ENCODE data around the gene KIF25.

KIF25 gene

DNA sequence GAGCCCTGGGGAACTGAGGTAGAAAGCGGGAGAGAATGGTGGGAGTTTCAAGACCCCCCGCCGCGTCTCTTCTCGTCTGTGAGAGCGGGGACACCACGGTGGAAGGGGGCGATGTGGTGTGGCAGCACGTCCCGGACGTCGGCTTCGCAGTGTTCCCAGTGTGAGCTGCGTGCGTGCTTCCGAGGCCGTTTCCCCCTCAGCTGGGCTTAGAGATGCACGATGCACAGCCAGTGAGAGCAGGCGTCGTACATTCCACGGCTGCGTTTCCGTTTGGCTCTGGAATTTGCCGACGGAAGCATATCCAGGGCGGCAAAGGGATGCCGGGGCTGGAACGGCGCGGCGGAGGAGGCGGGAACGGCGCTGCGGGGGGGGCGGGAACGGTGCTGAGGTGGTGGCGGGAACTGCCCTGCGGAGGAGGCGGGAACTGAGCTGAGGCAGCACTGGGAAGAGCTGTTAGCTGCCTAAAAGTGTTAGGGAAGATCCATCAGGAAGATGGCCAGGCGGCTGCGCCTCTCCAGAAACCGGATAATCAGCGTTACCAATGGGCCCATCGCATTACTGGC is 37.7 kb downstream of the KIF25 start:
- DNase-seq (ENCODE audit: low read depth in 2 of 2), result no peak

DNA sequence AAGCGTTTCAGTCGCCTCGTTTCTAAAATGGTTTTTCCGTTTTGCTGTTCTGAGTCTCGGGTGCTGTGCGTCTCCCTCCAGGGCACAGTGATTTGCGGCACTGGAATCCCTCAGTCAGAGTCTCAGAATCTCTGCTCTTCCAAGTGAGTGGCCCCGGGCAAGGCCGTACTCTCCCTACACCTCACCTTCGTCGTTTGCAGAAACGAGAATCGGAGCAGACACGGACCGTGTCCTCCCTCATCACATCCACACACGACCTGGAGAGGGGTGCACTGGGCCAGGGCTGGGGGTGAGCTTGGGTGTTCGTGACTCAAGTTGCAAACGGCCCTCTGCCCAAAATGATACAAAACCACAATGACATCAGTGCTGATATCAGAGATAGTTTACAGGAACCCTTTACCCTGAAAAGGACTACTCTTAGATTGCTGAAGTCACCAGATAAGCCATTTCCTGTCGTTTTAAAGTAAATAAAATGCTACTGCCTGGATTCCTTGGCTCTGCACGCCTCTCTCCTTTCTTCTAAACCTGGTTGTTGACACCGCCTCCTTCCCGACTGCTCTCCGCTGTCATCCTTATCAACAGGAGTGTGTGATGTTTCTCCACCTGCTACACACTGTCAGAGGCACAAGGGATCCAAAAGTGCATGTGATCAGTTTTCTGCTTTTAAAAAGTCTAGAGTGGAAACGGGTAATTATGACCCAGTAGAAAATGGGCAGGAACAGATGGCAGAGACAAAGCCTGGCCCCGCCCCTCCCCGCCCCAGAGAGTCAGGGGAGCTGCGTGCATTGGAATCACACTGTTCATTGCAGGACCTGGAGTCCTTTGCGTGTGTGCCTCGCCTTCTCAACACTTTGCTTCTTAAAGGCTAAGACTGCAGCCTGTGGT is 38.4 kb downstream of the KIF25 start:
- no peak for DNase-seq (ENCODE audit: low read depth in 2 of 2)

DNA sequence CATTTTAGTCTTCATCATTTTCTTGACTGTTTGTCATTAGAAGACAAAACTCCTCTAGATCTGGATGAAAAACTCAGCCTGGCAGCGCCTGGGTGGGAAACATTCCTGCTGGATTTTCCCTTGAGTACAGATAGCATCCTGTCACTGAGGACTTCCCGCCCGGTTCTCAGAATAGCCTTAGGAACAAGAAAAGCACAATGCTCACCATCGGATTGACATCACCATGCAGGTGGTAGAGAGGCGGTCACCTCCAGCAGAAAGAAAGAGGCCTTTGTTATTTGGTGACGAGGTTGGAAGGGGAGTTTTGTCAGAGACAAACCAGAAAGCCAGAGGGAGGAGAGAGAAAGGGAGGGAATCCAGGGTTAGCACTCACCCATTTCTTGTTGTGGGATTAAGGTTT is 39.8 kb downstream of the KIF25 start:
- no peak for DNase-seq (ENCODE audit: low read depth in 2 of 2)

DNA sequence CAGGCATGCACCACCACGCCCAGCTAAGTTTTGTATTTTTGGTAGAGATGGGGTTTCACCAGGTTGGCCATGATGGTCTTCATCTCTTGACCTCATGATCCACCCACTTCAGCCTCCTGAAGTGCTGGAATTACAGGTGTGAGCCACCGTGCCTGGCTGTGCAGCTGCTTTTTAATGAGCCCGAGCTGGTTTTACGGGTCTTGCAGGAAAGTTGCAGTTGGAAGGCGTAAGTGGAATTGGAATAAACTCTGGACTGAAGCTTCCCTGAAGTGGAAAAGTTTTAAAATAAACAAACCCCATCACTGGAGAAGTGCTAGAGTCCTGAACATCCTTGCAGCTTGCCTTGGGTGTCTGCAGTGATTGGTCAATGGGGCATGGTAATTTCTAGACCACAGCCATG is 40.4 kb downstream of the KIF25 start:
- no peak for DNase-seq (ENCODE audit: low read depth in 2 of 2)

DNA sequence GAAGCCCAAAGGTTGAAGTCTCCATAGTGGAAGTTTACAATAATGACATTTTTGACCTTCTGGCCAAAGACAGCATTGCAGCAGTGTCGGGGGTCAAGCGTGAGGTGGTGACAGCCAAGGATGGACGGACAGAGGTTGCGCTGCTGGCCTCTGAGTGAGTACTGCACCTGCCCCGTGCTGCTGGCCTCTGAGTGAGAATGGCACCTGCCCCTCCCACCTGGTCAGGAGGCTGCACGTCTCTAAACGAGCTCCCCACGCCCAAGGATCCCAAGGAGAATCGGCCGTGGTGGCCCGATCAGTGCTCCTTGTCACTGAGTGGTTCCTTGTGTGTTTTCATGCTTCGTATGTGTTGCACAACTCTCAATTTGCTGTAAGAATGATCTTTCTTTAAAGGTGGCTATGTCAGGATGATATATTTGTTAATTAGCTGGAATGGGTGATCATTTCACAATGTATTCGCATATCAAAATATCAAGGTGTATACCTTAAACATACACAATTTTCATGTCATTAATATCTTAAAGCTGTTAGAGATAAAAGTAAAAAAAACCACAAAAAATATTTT is 41.2 kb downstream of the KIF25 start:
- no peak for DNase-seq (ENCODE audit: low read depth in 2 of 2)

DNA sequence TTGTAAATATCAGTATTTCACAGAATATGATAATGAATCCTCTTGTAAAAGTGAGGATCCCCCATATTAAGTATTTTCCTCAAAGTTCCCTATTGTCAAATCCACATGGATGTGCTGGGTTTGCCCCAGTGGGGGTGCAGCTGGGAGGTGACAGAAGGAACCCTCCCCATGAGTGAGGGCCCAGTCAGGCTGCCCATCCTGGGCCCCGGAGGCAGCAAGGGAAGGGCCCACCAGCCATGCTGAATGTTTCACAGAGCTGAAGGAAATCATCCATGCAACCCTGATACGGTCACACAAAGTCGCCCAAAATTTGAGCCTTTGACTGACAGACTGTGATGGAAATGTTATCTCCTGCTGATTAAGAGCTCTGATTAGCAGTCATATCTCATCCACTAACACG is 41.8 kb downstream of the KIF25 start:
- DNase-seq (ENCODE audit: low read depth in 2 of 2), result no peak

DNA sequence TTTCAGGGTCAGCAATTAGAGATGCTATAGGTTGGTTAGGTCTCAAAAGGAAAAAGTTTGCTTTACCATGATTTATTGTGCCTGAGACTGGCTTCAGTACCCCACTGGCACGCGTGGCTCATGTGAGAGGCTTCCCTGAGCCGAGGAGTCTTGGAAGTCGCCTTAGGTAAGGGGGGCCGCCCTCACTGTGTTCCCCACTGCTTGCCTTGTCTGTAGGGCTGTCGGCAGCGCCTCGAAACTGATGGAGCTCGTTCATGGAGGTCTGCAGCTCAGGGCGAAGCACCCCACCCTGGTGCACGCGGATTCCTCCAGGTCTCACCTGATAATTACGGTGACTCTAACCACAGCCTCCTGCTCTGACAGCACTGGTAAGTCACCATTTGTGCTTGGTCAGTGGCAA is 42.4 kb downstream of the KIF25 start:
- DNase-seq (ENCODE audit: low read depth in 2 of 2), result no peak

DNA sequence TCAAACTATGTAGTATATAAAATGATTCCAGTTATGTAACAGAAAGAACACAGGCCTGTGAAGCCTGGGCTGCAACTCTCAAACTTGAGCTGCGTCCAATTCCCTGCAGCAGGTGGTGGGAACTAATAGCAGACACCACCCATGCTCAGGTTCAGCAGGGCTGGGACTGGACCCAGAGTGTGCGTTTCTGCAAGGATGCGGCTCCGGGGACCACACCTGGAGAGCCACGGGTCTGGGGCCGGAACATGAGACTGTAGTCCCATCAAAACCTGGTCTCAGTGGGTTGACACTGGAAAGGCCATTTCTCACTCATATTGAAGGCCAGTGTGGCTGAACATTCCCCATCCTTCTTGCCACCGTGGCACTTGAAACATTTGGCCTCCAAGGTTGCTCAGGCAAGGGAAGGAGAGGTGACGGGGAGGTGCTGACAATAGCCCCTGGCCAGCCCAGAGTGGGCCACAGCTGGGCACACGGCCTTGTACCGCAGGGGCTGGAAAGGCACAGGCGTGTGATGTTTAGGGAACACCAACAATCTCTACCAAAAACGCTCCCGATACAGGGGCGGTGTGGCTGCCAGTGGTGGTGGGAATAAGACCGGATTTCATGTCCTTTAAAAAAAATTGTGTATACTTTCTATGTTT is 43.5 kb downstream of the KIF25 start:
- no peak for DNase-seq (ENCODE audit: low read depth in 2 of 2)

DNA sequence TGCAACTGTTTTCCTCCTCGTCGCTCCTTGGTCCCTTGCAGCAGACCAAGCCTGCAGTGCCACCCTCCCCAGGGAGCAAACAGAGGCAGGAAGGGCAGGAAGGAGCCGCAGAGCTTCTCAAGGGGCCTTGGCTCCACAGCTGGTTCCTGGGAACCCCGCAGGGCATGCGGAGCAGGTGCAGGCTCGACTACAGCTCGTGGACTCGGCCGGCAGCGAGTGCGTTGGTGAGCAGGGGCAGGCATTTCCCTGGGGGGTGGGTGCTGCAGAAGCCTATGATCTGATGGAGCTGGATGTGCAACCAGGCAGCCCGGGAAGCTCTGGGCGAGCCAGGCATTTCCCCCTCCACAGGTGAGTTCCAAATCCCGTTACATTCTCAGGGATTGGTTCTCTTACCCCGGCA is 44.5 kb downstream of the KIF25 start:
- no peak for DNase-seq (ENCODE audit: low read depth in 2 of 2)

DNA sequence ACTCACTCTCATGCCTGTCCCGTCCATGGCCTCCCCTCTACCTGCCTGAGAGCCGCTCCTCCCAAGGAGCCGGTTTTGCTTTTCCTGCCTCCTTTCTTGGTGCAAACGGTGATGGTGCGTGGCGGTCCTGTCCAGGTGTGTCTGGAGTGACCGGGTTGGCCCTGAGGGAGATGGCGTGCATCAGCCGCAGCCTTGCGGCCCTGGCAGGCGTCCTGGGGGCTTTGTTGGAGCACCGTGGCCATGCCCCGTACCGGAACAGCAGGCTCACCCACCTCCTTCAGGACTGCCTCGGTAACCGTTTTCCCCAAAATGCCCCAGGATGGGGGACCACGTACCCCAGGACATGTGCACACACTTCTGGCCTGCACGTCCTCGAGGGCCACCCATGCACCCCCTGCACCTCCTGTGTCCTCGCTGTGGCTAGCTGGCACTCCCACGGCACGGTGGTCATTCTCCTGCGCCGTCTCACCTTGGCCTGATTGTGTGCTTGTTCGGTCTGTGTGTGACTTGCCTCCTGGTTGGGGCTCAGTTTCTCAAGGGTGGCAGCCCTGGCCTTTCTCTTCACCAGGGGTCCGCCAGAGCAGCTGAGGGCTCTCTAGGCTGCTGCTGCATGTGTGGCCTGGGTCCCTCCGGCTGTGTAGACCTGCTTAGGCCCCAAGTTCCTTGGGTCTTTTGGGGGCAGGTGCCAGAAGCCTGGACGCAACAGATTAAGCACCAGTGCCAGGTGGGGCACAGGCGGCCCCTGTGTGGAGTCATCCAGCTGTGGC is 45.1 kb downstream of the KIF25 start:
- no peak for DNase-seq (ENCODE audit: low read depth in 2 of 2)

DNA sequence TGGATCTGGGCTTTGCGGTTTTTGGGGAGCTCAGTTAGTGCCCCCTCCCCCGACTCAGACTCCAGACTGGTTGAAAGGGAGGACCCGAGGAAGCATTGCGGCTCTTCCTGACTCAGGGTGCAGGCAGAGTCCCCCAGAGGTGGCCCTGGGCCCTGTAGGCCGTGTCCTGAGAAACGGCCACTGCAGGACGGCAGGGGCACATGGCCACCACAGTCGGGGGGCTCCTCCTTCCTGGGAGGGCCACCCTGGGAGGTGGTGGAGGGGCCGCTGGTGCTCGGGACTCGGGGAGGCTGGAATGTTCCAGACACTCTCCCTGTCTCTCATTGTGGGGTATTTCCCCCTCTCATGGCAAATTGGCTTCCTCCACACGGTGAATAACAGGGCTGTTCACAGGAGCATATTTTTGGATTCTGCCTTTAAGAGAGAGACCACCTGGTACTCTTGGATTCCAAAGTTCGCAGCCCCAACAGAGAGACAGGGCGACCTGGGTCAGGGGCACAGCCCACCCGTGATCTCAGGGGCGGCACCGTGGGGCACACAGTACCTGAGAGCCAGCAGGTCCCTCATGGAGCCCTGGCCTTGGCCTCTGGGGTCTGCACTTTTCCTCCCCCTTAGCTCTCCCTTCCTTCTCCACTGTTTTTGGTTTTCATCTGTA is 45.8 kb downstream of the KIF25 start:
- no peak for DNase-seq (ENCODE audit: low read depth in 2 of 2)

DNA sequence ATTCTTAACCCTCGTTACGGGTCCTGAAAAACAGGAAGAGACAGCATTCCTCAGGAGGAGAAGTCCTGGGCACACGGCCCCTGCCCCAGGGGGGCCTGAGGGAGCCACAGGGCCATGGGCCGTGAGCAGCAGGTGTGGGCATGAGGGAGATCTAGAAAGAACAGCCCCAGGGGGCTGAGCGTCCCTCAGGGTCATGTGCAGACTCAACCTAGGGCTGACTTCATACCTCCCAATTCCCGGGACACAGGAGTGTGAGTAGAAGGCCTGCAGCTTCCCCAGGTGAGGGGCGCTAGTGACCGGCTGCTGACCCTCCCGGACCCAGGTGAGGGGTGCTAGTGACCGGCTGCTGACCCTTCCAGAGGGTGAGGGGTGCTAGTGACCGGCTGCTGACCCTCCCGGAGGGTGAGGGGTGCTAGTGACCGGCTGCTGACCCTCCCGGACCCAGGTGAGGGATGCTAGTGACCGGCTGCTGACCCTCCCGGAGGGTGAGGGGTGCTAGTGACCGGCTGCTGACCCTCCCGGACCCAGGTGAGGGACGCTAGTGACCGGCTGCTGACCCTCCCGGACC is 46.5 kb downstream of the KIF25 start:
- DNase-seq (ENCODE audit: low read depth in 2 of 2), result no peak

DNA sequence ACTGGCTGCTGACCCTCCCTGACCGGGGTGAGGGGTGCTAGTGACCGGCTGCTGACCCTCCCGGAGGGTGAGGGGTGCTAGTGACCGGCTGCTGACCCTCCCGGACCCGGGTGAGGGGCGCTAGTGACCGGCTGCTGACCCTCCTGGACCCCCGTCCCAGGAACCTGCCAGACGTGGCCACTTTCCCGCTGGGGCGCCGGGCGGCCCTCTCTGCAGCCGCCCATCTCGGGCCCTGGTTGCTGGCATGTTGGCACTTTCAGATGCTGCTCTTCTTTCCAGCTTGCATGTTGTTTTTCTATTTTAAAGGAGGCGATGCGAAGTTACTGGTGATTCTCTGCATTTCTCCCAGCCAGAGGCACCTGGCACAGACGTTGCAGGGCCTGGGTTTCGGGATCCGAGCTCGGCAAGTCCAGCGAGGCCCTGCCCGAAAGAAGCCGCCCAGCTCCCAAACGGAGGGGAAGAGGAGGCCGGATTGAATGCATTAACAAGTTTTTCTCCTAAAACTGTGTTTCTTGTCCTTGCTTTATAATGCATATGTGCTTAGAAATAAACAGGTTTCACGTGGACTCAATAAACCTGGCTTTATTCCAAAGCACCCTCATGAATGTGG is 47.2 kb downstream of the KIF25 start:
- DNase-seq (ENCODE audit: low read depth in 2 of 2), result no peak

DNA sequence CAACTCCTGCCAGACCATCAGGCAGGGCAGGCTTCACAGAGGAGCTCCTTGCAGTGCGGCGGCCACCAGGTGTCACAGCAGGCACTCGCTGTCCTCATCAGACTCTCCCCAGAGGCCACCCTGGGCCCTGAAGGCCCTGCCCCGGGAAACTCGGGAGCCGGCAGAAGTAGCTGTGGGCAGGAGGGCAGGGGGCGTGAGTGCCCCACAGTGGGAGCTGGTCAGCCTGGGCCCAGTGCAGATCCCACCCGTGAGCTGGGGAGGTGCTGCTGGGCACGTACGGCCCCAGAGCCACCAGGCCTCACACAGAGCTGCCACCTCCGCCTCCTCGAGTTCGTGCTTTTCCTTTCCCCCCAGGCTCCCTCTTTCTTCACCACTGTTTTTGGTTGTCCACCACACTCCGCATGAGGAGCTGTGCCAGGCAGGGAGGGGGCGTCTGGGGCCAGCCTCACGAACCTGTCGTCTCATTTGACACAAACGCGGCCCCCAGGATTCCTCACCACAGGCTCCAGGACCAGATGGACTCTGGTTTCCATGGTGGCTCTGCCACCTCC is 47.7 kb downstream of the KIF25 start:
- DNase-seq (ENCODE audit: low read depth in 2 of 2), result no peak

DNA sequence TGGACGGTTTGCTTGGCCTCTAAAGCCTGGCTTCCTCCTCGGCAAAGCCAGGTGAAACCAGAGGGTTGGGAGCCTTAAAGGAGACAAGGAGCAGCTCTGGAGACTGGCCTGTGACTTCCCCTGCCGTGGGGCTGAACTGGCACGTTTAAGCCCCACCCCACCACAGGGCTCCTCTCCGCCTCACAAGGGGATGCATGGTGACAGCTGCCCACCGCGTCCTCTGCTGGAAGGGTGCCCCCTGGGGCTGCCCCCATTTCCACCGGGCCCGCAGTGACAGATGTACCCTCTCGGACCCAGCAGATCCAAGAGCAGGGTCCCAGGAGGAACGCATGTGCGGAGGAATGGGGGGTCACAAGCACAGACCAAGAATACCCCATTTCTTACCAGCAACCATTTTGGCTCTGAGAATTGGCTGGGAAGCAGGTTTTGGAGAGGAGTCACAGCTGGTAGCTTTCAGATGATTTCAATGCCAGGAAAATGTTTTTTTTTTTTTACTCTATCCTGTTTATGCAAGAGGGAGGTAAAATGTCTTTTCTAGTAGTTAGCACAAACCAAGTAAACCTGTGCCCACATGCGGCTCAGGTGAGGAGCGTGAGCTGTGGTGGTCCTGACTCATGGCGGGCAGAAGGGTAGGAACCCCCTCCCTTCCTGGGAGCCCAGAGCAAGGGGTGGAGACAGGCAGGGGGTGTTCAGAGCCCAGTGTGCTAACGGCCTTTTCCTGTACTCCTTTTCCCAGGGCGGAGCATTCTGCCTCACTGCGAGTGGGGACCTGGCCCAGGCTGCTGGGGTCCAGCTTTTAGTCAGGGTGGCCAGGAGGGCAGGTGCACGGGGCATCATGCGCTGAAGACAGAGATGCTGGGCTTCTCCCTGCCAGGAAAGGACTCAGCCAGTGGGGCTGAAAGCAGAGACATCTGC is 48.5 kb downstream of the KIF25 start:
- no peak for DNase-seq (ENCODE audit: low read depth in 2 of 2)

DNA sequence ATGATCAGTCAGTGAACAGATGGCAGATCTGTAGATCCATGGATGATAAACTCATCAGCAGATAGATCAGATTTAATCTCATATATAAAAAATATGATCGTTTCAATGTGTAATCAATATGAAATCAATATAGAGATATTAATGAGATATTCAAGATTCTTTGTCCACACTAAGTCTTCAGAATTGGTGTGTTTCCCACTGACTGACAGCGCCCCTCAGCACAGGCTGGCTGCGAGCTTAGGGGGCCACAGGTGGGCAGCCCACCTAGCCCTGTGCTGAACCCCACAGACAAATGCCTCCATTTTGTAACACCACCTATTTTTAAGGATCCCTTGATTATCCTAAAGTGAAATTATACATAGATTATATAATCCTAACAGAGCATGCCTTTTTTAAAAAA is 49.2 kb downstream of the KIF25 start:
- no peak for DNase-seq (ENCODE audit: low read depth in 2 of 2)

DNA sequence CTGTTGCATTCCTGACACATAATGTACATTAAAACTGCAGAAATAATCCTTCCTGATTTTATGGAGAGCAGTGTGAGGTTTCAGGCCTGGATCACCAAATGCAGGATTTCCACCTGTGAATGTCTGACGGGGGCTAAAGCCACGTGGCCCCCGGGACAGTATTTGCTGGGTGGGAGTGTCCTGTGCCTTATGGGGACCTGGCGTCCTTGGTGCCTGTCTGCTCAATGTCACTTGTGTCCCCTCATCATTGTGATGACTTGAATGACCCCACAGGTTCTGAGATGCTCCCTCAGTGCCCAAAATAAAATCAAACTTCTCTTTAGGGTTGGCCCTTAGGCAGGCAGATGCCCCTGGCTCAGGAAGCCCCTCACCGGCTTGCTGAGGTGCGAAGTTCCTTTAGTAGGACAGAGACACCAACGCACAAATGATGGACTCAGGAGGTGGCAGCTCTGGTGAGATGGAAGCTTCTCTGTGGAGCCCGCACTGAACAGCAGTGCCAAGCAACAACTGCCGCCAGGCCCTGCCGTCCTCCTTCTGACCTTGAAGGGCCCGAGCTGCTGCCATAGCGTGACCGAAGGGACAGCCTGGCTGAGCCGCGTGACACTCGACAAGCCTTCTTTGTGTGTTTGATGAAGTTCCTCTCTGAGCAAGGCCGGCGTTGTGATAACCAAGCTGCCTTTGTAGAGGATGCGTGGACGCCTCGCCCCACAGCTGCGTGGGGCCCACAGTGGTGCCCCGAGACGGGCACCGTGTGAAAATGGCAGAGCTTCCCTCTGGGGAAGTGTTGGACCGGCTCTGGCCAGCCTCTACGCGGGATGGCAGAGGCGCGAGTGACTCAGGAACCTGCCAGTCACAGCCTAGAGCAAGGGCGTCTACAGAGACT is 50.6 kb downstream of the KIF25 start:
- no peak for DNase-seq (ENCODE audit: low read depth in 2 of 2)

DNA sequence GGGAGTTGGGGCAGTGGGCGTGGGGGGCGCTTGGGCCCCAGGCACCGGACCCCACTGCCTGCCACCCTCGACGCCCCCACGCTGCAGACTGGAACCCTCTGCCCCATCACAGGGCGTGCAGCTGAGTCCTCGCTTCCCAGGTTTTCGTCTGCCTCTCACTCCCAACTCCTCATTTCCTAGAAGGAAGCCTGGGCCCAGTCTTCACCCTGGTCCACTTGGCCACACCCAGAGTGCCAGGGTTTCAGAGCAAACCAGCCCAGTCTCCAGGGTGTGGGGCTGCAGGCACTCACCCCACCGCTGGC is 51.2 kb downstream of the KIF25 start:
- no peak for DNase-seq (ENCODE audit: low read depth in 2 of 2)

DNA sequence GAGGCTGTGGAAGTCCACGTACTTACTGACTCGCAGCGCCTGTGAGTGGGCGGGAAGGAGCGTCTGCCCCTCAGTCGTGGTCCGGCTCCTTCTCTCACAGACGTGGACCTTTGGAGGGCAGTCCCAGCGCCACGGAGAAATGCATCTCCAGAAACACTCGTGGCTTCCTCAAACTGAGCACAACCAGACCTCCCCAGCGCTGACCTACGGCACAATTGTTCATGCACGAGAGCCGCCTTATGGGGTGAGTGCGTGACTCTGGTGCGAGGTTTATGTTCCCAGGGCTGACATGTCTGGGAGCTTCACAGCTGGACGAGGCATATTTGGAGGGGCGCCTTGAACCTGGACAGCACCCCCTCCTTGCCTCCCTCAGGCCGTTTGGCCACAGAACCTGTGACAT is 51.8 kb downstream of the KIF25 start:
- no peak for DNase-seq (ENCODE audit: low read depth in 2 of 2)
